ENCODE measurements around the gene BEND3.
"Not testable (repeated sequence)": the region's sequence is repeated elsewhere in the genome, so short reads cannot be mapped to it uniquely, and the experiment has no call there.

GRCh38 chr6:107019628-107020027 is 95.7 kb downstream of the BEND3 start:
- not testable (repeated sequence) for TF ChIP-seq POLR2A, CTCF (IDR thresholded peaks at IDR 0.05)
